SK-N-SH treated with all-trans-retinoic acid at 6 μM for 48 hours (cell line): ENCODE data around the gene AQP3.
"Not testable (repeated sequence)": the region's sequence is repeated elsewhere in the genome, so short reads cannot be mapped to it uniquely, and the experiment has no call there.

ENCODE experiments used
- ATAC-seq: fragments of 200-7000 bp; cut with Tn5 transposase; 3 replicates; pipeline ENCODE4 v1.9.1; 2020; ENCODE audit warnings: mild to moderate bottlenecking, moderate library complexity
- ARNTL ChIP-seq: fragments of 450-650 bp; formaldehyde crosslinking; IDR thresholded peaks from 2 replicates; pipeline ENCODE4 v1.5.0; 2020; ENCODE audit warnings: low read depth, mild to moderate bottlenecking, moderate library complexity, borderline replicate concordance
- BACH2 ChIP-seq: fragments of 250-450 bp; sonication (Bioruptor Pico); IDR thresholded peaks from 2 replicates; pipeline ENCODE4 v1.9.0; 2021; ENCODE audit warnings: mild to moderate bottlenecking, borderline replicate concordance
- CSDC2 ChIP-seq: fragments of 250-450 bp; sonication (Bioruptor Pico); IDR thresholded peaks from 2 replicates; pipeline ENCODE4 v1.5.0; 2020; ENCODE audit warnings: mild to moderate bottlenecking, moderate library complexity
- CSRNP3 ChIP-seq: fragments of 250-450 bp; sonication (Bioruptor Pico); IDR thresholded peaks from 2 replicates; pipeline ENCODE4 v1.5.1; 2021; ENCODE audit warnings: mild to moderate bottlenecking, moderate library complexity
- ESRRG ChIP-seq: fragments of 250-450 bp; sonication (Bioruptor Pico); IDR thresholded peaks from 2 replicates; pipeline ENCODE4 v1.6.1; 2021; ENCODE audit warnings: mild to moderate bottlenecking
- GLIS3 ChIP-seq: fragments of 250-450 bp; sonication (Bioruptor Pico); IDR thresholded peaks from 2 replicates; pipeline ENCODE4 v1.5.0; 2020; ENCODE audit warnings: mild to moderate bottlenecking, moderate library complexity
- ISL1 ChIP-seq: fragments of 250-450 bp; sonication (Bioruptor Pico); IDR thresholded peaks from 2 replicates; pipeline ENCODE4 v2.1.2; 2022; ENCODE audit warnings: mild to moderate bottlenecking, moderate library complexity
- PATZ1 ChIP-seq: fragments of 250-450 bp; sonication (Bioruptor Pico); IDR thresholded peaks from 2 replicates; pipeline ENCODE4 v1.8.0; 2020; ENCODE audit warnings: mild to moderate bottlenecking, moderate library complexity, borderline replicate concordance
- POU6F1 ChIP-seq: fragments of 250-450 bp; sonication (Bioruptor Pico); IDR thresholded peaks from 2 replicates; pipeline ENCODE4 v1.8.0; 2021; ENCODE audit warnings: low read depth, mild to moderate bottlenecking, moderate library complexity, borderline replicate concordance
- PPARA ChIP-seq: fragments of 250-450 bp; sonication (Bioruptor Pico); IDR thresholded peaks from 2 replicates; pipeline ENCODE4 v1.5.0; 2020; ENCODE audit warnings: mild to moderate bottlenecking, borderline replicate concordance
- RARB ChIP-seq: fragments of 250-450 bp; sonication (Bioruptor Pico); IDR thresholded peaks from 2 replicates; pipeline ENCODE4 v1.8.0; 2021; ENCODE audit warnings: mild to moderate bottlenecking, moderate library complexity
- SNAI2 ChIP-seq: fragments of 250-450 bp; sonication (Bioruptor Pico); IDR thresholded peaks from 2 replicates; pipeline ENCODE4 v1.5.0; 2020; ENCODE audit warnings: mild to moderate bottlenecking, moderate library complexity
- TCF4 ChIP-seq: fragments of 250-450 bp; sonication (Bioruptor Pico); IDR thresholded peaks from 2 replicates; pipeline ENCODE4 v1.8.0; 2021; ENCODE audit warnings: mild to moderate bottlenecking, moderate library complexity, borderline replicate concordance
- TOX ChIP-seq: fragments of 250-450 bp; sonication (Bioruptor Pico); IDR thresholded peaks from 2 replicates; pipeline ENCODE4 v1.8.0; 2021; ENCODE audit warnings: mild to moderate bottlenecking, moderate library complexity, borderline replicate concordance
- TSHZ2 ChIP-seq: fragments of 250-450 bp; sonication (Bioruptor Pico); IDR thresholded peaks from 2 replicates; pipeline ENCODE4 v1.5.0; 2020; ENCODE audit warnings: mild to moderate bottlenecking, moderate library complexity
- ZC3H10 ChIP-seq: fragments of 250-450 bp; sonication (Bioruptor Pico); IDR thresholded peaks from 2 replicates; pipeline ENCODE4 v1.5.1; 2021; ENCODE audit warnings: mild to moderate bottlenecking, moderate library complexity
- ZFP3 ChIP-seq: fragments of 250-450 bp; sonication (Bioruptor Pico); IDR thresholded peaks from 2 replicates; pipeline ENCODE4 v1.5.0; 2020; ENCODE audit warnings: mild to moderate bottlenecking, moderate library complexity
- ZFP30 ChIP-seq: fragments of 450-650 bp; formaldehyde crosslinking; IDR thresholded peaks from 2 replicates; pipeline ENCODE4 v1.5.0; 2022; ENCODE audit warnings: mild to moderate bottlenecking, moderate library complexity
- ZNF565 ChIP-seq: fragments of 450-650 bp; formaldehyde crosslinking; conservative IDR thresholded peaks from 2 replicates; pipeline ENCODE4 v1.5.0; 2020; ENCODE audit warnings: low read depth, mild to moderate bottlenecking, moderate library complexity
- ZNF70 ChIP-seq: fragments of 450-650 bp; formaldehyde crosslinking; IDR thresholded peaks from 2 replicates; pipeline ENCODE4 v1.5.0; 2020; ENCODE audit warnings: mild to moderate bottlenecking, moderate library complexity
- ZNF8 ChIP-seq: fragments of 450-650 bp; formaldehyde crosslinking; IDR thresholded peaks from 2 replicates; pipeline ENCODE4 v1.5.0; 2020; ENCODE audit warnings: mild to moderate bottlenecking, moderate library complexity

AQP3 gene

GRCh38 chr9:33446946-33447798 lies at the start of gene AQP3:
AQP3 (minus strand) TSS chr9:33447593; CDS start chr9:33447530, 63 bp downstream.
- TF ChIP-seq RARB (CRISPR knock-in tag) (no peak), ESRRG (no peak), PATZ1 (CRISPR knock-in tag) (no peak), PPARA (CRISPR knock-in tag) (no peak), ZNF565 (CRISPR knock-in tag) (no peak), ZC3H10 (CRISPR knock-in tag) (no peak), ISL1 (CRISPR knock-in tag) (no peak), GLIS3 (no peak), ZFP30 (no peak), ARNTL (CRISPR knock-in tag) (no peak), POU6F1 (CRISPR knock-in tag) (no peak), CSDC2 (no peak)
- ATAC-seq = peak; percentile 88

- not testable (repeated sequence) for ATAC-seq
Observed at GRCh38 chr9:33493819-33494218, 46.4 kb upstream of the AQP3 start.

GRCh38 chr9:33489066-33489465 lies 41.7 kb upstream of the AQP3 start:
- TF ChIP-seq ZC3H10 (CRISPR knock-in tag) = no peak
- TF ChIP-seq TSHZ2 (CRISPR knock-in tag) = no peak
- TF ChIP-seq TCF4 = no peak
- TF ChIP-seq ZNF70 (CRISPR knock-in tag) = no peak
- TF ChIP-seq ZNF8 = no peak
- no peak for TF ChIP-seq ESRRG
- TF ChIP-seq GLIS3 = no peak
- TF ChIP-seq CSDC2 = no peak
- TF ChIP-seq CSRNP3 = no peak
- no peak for TF ChIP-seq ZFP3 (CRISPR knock-in tag)
- no peak for TF ChIP-seq RARB (CRISPR knock-in tag)
- TF ChIP-seq BACH2 (CRISPR knock-in tag) = no peak
- no peak for TF ChIP-seq ZNF565 (CRISPR knock-in tag)
- TF ChIP-seq POU6F1 (CRISPR knock-in tag) = no peak
- no peak for TF ChIP-seq SNAI2 (CRISPR knock-in tag)
- no peak for TF ChIP-seq ARNTL (CRISPR knock-in tag)
- no peak for TF ChIP-seq ZFP30
- TF ChIP-seq PPARA (CRISPR knock-in tag) = no peak
- no peak for TF ChIP-seq PATZ1 (CRISPR knock-in tag)
- no peak for TF ChIP-seq TOX (CRISPR knock-in tag)
- ATAC-seq = peak; percentile 83

GRCh38 chr9:33485312-33485711 lies 37.9 kb upstream of the AQP3 start:
- not testable (repeated sequence) for ATAC-seq
